ENCODE results near the gene TMOD2.
A peak's percentile ranks its signal among the peaks of the same experiment; 100 is the strongest.

Gene TMOD2

DNA sequence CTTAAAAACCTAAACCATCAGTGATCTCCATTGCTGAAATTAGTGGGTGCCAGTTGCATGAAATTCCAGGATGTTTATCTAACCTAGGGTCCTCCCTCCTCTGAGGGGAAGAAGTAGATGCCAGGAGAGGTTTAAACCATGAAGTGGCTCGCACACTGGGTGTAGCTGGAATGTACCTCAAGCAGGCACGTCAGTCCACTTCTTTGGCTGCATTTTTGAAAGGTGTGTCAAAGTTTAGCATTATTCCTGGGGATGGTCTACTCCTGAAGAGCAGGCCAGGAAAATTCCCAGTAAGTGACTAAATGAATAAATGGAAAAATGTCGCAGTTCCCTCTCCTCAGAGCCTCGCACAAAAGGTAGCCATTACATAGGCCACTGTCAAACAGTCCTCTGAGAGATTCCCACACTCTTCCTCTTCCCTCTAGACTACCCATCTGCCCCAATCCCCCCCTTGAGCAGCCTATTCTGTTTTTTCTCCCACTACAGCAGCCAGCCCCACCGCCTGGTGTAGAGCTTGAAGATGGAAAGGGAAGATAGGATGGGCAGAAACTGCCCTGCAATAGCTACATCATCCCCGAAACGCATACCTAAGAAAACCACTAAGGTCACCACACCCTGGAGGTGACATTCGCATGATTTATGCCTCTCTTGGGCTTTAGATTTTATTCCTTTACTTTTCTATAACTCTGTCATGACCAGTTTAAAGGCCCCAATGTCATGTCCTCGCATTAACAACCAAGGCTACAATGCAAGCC is 77.4 kb downstream of the TMOD2 start:
- no peak for DNase-seq

DNA sequence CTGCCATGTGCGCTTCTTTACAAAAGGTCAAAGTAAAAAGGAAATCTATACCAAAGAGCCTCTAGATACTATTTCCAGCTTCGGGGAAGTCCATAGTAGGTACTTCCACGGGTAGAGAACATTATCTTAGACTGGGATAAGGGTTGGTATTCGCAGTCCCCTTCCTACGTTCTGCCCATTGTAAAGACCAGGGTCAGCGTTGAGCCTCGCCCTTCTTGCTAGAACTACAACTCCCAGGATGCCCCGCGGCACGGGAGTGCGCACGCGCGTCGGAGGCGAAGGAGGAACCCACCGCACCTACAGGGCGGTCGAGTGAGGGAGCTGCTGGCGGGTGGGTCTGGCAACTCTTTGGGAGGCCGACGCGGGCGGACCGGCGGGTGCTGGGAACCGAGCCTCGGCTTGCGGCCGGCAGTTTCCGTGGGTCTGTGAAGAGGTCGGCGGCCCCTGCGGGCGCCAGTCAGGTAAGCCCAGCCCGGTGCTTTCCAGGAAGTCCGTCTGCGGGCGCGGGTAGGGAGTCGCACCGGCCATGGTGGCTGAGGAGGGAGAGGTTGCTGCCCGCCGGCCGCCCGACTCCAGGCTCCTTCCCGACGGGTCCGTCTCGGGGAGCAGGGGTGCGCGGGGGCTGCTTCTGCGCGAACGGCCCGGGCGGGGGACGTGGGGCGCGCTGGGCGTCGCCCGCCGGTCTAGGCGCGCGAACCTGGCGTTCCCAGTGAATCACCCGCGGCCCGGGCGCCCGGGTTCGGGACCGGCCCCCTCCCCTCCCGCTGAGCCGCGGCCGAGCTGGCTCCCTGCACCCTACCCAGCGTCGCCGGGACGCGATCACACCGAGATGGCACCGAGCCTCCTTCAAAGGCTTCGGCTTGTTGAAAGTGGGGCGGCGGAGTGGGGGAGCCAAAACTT is 78.2 kb downstream of the TMOD2 start, which contains the start of gene TMOD3:
TMOD3 (plus strand) TSS at position 278 of the 900 bp plus-strand sequence. CDS start 33,232 bp downstream, outside the sequence.
- peak; percentile 40 for DNase-seq

DNA sequence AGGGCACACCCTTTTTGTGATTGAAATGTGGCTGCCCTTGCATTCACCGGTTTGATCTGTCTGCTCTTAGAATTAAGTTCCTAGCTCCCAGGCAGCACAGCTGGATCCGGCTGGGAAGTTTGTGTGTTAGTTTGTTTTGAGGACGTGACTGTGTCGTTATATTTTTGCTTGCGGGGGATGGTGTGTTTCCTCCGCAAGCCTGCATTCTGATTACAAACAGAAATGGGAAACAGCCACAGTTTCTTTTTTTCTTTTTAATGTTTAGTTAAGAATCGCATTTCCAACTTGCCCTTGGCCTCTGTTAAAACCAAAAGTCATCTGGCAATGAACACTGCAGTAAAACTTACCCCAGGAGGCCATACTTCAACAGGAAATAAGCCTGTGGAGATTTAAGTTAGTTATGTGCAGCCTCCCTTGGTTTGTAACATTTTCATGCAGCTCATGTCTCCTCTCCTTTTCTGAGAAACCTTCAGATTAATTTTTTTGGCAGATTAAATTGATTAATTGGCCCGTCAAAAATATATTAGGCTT is 78.9 kb downstream of the TMOD2 start:
- DNase-seq = no peak

DNA sequence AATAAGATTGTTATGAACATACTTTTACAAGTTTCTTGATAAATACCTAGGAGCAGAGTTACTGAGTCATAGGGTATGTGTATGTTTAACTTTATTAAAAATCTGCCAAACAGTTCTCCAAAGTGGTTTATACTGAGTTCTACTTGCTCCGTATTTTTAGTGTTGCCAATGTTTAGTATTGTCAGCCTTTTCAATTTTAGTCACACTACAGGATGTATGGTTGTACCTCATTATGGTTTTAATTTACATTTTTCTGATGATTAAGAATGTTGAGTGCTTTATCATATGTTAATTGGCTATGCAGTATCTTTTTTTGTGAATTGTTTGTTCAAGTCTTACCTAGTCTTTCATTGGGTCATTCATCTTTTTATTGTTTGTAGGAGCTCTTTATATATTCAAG is 82.4 kb downstream of the TMOD2 start:
- DNase-seq = no peak

DNA sequence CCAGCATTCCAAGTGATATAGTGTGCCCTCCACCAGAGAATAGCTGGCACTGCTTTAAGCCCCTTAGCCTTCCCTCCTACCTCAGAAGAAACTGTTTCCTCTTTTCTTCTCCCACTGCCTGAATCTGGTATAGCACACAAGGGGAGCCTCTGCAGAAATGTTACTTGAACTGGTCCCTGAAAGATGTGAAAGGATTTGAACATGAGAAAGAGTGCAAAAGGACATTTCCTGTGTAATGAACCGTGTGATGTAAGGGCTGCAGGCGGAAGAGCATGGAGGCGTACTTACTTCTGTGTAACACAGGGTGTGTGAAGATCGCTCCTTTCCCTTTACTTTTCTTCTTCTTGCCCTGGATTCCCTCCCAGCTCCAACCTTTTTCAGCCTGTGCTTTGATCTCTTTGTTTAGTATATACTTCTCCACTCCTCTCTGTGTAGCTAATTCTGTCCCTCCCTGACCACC is 86.4 kb downstream of the TMOD2 start:
- no peak for DNase-seq

DNA sequence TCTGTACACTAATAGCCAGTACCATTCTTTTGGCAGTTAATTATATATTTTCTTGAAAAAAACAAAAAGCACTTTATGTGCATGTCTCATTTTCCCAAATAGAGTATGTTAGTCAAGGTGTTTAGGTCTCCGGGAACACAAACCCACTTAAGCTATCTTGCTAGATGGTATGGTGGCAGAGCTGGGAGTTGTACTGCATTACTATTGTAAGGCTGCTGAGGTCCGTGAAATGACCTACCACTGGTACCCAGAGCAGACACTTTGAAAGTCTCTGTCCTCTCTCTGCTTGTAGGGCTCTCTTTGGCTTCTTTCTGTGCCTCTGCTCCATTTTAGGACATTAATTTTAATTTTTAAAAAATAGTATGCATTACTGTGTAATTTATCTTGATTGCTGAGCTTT is 86.9 kb downstream of the TMOD2 start:
- no peak for DNase-seq

DNA sequence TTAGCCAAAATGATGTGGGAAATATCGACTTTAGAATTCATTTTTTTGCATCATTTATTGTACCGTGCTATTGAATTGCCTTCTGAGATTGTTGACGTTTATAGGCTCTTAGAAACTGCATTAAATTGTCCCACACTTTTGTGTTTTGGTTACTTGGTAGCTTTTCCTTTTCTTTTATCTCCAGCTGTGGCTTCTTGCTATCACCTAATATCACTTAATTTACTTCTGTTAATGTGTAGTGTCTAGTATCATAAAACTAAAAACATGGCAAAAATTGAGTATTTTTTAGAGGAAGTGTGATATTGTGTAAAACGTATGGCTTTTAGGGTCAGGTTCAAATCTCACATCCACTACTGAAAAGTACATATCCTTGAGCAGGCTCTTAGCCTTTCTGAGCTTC is 89.3 kb downstream of the TMOD2 start:
- DNase-seq = no peak

DNA sequence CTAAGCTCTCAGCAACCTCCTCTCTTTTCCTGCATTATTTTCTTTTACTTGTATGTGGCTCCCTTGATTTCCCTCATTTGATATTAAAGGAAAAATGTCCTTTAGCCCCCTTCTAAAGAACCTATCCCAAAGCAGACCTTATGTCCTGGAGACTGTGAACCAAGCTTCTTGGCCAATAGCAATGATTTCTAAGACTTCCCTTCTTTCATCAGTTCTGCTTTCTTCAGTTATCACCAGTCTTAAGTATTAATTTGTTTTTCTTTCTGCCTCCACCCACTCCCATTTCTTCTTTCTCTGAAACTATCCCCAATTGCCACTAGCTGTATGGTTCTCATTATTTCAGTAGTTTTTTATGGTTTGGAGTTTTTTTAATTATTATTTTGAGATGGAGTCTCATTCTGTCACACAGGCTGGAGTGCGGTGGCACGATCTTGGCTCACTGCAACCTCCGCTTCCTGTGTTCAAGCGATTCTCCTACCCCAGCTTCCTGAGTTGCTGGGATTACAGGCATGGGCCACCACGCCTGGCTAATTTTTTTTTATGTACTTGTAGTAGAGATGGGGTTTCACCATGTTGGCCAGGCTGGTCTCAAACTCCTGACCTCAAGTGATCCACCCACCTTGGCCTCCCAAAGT is 90.1 kb downstream of the TMOD2 start:
- no peak for DNase-seq

DNA sequence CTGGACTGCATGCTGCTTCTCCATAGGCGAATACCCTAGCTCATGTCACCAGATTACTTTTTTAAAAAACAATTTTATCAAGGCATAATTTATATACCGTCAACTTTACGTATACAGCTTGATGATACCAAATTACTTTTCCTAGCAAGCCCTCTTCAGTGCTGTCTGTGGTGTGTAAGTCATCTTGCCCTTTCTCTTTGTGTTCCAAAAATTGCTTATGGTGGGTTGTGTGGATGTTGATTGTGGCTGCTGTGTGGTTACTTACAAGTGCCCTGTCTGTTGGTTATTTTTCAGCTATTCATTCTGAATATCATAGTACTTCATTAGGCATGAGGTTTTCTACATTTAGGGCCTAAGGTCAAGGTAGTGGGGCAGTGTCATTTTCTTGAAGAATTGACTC is 90.9 kb downstream of the TMOD2 start:
- no peak for DNase-seq

DNA sequence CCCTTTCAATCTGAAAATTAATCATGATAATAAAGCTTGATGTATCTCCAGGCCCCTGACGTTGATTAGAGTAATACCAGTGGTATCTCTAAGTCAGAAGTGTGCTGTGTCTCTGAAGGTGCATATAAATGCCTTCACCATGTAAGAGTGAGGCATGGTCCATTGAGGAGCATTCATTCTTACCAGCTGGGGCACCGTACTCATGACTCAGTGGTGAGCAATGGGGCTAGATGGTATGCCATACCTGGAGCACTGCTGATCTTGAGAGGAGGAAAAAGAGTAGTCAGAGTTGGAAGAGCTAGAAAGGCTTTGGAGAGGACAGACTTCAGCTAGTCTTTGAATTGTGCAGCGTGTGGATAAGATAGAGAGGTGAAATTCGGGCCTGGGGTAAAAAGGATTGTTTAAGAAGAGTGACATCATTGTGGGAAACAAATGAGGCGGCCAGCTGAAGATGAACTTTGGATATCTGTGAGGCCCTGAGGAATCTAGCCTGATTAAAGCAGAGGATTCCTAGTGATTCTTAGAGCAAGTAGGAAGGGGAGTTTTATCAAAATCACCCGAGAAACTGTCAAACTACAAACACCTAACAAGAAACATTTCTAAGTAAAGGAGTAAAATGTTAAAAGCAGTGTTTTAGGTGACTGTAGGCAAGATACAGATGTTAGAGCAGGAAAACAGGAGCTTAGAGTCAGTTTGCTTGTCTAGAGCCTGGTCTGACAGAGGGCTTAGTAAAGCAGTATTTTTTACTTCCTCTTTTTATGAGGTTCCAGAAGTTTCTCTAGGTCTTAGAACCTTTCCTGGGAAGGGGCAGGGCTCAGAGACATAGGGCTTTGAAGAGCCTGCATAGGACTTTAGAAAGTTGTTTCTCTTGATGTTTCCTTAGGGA is 91.7 kb downstream of the TMOD2 start:
- no peak for DNase-seq

DNA sequence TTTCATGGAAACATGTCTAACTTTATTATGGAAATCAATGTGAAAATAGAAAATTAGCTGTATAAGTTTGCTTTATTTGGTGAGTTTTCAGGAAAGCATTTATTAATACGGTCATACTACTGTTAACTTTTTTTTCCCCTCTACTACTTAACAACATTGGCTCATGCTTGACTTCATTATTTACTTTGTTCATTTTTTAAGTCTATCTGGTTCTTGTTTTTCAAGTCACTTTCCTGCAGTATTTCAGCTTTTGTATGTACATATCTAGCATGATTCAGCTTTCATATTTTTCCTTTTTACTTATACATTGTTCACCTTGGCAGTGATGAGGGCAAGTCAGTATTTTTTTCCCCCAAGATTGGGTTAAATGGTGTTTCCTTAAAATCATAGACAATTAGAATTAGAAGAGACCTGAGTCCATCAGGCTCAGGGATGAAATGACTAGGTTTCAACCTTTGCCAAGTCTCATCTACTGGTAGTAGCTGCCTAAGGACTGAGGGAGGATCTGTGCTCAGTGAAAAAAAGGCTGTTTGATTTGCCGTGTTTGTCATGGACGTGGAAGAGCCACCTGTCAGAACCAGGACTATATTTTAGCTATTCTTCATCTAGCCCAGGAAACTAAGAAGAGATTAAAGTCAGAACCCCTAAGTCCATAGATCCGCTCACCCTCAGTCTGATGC is 93.5 kb downstream of the TMOD2 start:
- no peak for DNase-seq

DNA sequence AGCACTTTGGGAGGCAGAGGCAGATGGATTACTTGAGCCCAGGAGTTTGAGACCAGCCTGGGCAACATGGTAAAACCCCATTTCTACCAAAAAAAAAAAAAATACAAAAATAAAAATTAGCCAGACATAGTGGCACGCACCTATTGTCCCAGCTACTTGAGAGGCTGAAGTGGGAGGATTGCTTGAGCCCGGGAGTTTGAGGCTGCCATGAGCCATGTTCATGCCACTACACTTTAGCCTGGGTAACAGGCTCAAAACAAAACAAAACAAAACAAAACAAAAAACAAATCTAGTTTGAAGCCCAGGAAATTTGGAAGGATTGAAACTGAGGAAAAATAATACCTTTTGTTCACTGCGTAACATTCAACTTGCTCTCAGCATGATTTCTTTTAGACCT is 94.7 kb downstream of the TMOD2 start:
- DNase-seq = no peak

DNA sequence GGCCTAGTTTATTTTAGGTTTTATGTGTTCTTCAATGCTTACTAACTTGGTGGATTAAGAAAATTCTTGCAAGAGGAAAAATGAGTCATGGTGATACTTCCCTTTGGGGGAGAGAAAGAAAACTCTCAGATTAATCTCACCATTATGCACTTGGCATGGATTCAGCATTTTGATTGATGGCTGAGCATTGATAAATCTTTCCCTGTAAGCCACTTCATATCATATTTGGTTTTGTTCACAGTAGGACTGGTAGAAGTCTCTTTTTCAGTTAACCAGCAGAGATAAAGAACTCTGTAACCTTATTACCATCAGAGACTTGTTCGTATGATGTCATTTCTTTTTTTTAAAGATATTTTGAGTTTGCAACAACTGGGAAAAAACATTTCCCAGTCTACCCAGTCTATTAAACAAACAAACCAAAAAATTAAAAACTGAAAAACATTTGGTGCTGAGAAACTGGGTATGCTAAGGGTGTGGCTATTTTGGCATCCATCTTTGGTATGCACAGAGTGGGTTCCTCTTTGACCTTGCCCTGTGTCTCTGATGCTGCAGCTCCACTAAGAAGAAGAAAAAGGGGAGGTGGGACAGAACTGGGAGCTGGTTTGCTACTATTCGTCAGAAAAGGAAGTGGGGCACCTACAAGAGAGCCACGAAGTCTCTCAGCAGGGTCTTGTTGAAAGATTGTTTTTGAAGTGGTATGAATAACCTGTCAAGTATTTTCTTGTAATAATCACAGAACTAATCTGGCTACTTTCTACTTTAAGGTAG is 95.2 kb downstream of the TMOD2 start:
- no peak for DNase-seq

DNA sequence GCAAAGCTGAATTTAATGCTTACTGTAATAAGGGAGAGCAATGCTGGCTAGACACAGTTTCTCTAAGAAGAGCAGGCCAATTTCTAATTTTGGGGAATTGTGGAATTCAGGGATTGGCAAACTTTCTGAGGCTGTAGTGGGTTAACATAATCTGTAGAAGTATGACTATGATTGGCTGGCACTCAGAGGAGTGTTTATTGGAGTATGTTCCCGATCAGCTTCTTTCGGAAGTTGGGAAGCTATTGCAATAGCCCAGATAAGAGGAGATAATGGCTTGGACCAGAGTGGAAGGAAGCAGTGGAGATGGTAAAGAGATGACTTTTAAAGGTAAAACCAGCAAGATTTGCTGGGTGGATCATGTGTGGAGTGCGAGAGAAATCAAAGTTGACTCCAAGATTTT is 97.4 kb downstream of the TMOD2 start:
- no peak for DNase-seq

DNA sequence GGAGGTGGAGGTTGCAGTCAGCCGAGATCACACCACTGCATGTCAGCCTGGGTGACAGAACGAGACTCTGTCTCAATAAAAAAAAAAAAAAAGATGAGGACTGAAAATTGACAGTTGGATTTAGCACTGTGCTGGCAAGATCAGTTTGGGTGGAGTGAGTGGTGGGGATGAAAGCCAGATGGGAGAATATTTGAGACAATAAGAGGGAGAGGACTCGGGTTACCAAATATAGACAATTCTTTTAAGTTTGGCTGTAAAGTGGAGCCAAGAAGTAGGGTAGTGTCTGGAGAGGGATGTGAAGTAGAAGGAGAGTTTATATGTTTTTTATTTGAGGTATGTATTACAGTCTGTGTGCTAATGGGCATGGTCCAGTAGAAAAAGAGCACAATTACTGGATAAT is 98.5 kb downstream of the TMOD2 start:
- no peak for DNase-seq

DNA sequence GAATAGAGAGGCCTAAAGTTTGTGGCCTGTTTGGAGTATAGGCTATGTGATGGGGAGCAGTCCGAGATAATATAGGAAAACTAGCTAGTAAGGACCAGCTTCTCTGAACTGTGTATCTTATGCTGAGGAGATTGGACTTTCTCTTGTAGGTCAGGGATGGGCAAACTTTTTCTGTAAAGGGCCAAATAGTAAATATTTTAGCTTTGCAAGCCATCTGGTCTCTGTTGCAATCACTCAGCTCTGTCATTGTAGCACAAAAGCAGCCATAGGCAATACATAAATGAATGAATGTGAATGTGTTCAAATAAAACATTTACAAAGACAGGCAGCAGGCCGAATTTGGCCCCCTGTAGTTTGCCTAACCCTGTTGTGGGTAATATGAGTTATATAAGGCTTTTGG is 102.6 kb downstream of the TMOD2 start:
- DNase-seq = no peak

DNA sequence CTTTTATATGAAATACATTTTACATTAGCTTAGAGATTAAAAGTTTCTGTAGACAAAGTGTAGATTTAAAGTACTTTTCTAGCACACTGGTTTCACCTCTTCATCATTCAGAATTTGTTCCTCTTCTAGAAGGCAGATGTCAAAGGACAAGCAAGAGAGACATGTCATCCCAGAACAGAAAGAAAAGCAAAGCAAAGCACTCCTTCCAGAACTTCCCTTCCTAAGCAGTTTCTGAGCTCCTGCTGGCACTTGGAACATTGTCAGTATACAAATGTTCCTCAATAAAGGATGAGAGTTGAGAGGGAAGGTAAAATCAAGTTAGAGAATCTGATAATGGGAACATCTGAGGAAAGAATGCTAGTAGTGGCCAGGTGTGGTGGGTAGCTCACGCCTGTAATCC is 104.2 kb downstream of the TMOD2 start:
- no peak for DNase-seq

DNA sequence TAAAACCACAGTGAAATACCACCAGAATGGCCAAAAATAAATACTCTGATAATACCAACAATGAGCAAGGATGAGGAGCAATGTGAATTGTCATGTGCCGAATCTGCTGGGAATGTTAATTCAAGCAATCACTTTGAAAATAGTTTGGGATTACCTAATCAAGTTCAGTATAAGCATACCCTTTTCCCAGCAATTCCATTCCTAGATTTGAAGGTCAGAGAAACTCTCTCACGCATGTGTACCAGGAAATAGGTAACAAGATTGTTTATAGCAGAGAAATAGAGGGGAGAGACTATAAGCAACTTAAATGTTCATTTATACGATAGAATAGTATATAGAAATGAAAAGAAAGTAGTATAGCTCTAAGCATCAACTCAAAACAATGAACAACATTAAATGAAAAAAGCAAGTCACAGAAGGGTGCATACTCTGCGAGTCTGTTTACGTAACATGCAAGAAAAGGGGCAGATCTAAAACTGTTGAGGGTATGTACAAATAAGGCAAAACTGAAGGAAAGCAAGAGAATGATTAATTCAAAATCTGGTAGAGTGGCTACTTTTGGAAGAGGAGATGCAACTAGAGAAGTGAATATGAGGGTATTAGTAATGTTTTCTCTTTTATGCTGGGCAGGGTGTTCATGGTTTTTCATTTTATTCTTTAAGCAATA is 105.5 kb downstream of the TMOD2 start:
- no peak for DNase-seq

DNA sequence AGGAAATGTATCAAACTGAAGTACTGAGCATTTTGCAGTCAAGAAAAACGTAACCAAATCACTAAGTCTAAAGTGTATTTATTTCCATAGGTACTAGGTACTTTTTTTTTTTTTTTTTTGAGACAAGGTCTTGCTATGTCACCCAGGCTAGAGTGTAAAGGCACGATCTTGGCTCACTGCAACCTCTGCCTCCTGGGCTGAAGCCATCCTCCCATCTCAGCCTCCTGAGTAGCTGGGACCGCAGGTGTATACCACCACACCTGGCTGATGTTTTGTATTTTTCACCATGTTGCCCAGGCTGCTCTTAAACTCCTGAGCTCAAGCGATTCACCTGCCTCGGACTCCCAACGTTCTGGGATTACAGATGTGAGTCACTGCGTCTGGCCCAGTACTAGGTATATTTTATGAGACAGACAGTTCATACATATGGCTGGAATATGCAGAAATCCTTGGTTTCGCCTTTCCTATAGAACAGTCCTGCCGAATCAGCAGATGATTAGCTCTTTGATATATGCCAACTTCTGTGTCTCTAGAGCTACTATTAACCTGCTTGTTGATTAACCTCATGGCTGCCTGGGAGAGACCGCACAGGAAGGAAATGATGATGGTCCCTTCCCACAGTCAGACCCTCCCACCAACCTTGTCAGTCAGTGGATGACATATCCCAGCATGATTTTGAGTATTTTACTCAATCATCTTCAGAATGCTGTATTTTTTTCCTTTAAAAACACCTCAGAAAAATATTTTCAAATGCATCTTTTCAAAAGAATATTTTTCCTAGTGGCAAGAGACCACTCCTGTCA is 110.4 kb downstream of the TMOD2 start:
- DNase-seq = no peak
